Nucleus accumbens (tissue), 56 donors: ENCODE data around the gene SLC6A11.

ENCODE experiments used
- DNase-seq, 56 donors: peaks; one replicate each; lab custom pipeline; 2025; lab: John Stamatoyannopoulos, UW

The SLC6A11 gene

DNA sequence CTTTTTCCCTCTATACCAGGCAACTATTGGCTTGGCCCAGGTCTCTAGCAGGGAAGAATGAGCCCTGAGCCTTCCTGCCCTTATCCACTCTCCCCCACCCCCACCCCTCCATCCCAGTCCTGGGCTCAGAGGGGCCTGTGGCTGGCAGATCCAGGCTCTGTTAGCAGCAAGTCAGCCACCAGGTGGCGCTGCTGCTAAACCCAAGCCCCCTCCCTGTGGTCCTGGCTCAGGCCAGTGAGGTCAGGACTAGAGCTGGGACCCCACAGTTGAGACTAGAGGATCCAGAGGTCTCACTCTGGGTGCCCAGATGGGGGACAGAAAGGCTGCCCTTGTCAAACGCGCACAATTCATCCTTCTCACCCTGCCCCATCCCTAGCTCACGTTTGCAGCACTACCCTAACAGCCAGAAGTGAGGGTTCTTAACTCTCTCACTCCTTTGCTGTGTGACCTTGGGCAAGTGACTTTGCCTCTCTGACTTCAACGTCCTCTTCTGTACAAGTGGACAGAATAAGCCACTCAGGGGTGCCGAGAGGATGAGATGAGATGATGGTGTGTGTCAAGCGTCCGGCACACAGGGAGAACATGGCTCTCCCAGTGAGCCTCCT is 129.8 kb downstream of the SLC6A11 start:
- peak in 48 of 56 donors; percentile 29 to 84 (median 57) for DNase-seq

DNA sequence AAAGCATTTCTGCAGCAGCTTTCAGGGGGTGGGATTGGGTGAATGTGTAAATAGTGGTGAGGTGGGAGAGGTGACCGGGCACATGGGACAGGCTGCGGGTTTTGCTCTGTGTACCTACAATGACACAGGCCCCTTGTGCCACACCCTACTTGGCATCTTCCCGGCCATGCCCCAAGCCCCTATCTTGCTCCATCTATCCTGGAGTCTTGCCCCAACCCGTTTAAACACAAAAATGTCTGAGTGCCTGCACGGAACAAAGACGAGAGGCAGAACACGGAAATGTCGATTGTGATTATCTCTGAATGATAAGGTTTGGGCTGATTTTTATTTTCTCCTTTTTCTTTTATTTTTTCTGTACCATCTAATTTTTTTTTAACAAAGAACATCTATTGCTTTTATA is 130.5 kb downstream of the SLC6A11 start:
- DNase-seq, result no peak

DNA sequence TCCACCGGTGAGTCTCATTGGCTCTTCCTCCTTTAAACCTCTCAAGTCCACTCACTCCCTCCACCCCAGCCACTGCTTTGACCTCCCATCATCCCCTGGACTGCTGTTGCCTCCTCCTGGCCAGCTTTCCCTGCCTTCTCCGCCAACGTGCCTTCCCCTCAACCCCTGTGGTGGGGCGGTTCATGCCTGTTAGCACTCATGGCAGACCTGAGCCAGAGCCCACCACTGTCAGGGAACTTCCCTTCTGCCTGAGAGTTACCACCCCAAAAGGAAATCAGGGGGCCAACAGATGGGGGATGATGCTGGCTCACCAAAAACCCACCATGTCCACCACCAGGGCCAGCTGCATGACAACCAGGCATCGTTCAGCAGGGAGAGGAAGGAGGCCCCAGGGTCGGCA is 132.3 kb downstream of the SLC6A11 start:
- no peak for DNase-seq

DNA sequence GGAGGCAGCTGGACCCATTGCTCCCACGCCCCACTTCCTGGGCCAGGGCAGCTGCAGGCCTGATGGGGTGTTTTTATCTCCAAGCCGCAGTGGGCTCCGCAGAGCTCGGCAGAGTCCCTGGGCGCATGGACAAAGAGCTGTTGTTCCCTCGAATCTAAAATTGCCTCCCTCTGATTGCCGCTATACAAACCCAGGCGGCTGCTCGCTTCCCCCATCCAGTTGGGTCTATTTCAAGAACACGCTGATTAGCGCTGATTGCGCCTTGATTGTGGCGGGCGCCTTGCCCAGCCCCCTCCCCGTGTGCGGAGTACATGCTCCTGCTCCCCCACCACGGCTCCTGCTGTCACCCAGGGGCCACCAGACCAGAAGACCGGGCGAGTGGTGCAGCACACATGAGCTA is 133.2 kb downstream of the SLC6A11 start:
- peak in 49 of 56 donors; percentile 24 to 84 (median 64) for DNase-seq

DNA sequence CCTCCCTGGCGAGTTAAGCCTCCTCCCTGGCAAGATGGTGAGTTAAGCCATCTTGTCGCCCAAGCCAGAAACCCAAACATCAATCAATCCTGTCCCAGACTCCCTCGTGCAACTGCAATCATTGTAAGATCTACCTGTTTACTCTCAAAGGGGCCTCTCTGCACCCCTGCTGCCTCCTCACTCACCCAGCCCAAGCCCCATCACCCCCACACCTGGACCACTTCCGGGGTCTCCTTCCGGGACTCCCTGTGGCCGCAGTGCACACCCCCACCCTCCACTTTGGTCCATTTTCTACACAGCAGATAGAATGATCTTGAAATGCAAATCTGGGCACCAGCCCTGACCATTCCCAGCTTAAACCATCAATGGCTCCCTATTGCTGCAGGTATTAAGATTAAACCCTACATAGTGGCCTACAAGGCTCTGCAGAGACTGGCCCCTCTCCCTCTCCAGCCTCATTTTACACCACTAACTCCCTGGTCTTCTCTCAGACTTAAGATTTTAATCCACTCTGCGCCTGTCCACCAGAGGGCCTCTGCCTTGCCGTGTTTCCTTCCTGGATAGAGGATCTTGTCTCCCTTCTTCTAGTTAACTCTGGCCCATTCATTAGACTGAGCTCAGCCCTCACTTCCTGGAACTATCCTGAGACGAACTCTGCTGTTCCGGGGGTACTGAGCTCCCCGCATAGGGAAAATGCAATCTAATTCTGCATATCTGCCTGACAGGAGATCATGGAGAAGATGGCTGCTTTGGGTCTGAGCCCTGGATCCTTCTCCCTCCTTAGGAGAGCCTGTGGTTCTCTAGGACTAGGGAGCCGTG is 134.7 kb downstream of the SLC6A11 start:
- peak in 35 of 56 donors; percentile 11 to 77 (median 36) for DNase-seq

DNA sequence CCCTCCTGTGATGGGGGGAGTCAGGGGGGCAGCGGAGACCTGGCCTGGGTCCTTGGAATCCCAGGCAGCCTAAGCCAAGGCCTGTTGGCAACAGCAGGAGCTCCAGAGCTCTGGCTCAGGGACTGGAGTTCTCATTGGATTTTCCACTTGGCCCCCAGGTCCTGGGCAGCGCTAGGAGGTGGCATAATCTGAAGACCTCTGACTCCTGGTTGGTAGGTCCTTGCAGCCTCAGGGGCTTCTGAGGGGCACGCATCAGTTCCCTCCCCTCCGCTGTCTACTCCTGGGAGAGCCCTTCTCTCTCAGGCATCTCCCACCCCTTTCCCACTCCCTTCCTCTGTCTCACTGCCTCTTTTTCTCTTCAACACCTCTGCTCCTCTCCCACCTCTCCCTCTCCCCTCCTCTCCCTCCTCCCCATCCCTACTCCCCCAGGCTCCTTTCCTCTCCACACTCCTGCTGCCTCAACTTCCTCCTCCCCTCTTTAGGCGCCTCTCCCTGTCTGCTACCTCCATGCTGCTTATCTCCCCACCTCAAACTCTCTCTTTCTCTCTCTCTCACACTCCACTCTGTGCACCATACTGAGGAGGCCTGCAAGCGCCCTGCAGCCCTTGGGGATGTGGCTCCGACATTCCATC is 135.4 kb downstream of the SLC6A11 start:
- peak in 4 of 56 donors; percentile 13 to 50 (median 31) for DNase-seq

DNA sequence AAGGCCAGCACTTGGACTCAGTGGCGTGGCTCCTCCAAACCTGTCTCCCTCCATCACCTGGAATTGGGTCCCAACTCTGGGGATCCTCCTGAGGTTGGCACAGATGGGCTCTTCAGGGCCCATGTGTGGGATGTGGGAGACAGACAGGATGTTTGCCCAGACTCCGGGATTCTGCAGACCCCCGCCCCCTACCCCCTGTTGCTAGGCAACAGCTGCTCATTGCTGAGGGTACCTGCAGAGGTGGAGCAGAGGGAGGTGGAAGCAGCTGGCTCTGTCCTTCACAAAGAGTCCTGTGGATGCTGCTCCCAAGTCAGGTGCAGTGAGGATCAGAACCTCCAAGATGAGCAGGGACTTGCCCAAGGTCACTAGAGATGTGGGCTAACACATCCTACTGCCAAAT is 136.5 kb downstream of the SLC6A11 start:
- DNase-seq, result no peak

DNA sequence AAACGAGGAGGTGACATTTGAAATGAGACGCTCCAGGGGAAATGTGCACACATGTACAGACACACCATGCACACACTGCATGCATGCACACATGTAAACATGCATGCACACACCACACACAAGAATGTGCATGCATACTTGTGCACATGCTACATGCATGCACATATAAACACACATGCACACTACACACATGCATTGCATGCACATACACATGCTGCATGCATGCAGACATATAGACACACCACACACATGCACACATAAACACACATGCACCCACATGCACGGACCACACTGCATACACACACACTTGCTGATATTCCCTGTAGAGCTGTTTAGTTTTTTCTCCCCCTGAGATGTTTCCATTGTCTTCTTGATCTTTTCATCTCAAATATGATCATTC is 138.7 kb downstream of the SLC6A11 start:
- DNase-seq, result no peak

DNA sequence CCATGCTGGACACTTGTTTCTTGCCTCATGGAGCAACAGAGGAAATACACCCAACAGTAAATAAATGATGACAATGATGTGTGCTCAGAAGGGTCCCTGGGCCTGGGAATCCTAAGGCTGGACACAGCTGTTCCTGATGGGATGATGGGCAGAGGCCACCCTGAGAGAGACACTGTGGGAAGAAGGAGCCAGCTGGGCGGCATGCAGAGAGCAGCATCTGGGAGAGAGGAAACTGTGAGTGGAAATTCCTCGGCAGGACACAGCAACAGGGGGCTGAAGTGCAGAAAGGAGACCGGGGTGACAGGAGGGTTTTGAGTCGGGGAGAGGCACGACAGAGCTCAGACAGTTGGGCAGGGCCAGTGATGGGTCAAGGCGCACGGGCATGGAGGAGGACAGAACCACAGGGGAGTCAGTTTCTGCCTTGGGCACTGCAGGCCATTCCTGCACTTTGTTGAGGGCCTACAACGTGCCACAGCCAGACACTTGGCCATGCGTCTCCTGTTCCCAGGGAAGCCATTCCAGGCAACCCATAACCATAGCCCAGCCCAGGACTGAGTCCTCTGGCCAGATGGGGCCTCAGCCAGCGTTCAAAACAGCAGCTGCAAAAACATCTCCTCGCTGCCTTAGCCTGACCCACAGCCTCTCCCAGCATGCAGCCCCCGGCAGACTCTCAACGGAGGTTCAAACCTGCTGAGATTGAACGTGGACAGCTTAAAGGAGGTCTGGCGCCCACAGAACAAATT is 139.9 kb downstream of the SLC6A11 start:
- DNase-seq, result peak in 5 of 56 donors; percentile 14 to 19 (median 17)

DNA sequence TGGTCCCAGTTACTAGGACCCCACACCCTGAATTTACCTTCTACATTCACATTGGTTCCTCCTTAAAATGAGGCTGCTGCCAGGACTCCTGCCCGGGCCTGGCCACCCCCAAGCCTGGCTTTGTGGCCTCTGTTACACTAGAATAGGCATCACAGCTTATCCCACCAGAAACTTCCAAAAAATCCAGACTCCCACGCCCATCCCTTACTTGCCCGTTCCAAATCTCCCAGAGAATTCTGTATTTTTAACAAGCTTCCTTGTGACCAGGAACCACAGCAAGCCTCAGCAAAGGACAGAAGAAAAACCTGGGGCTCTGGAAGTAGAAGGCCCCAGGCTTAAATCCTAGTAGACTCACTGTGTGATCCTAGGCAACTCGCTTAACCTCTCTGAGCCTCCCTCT is 140.5 kb downstream of the SLC6A11 start:
- no peak for DNase-seq

DNA sequence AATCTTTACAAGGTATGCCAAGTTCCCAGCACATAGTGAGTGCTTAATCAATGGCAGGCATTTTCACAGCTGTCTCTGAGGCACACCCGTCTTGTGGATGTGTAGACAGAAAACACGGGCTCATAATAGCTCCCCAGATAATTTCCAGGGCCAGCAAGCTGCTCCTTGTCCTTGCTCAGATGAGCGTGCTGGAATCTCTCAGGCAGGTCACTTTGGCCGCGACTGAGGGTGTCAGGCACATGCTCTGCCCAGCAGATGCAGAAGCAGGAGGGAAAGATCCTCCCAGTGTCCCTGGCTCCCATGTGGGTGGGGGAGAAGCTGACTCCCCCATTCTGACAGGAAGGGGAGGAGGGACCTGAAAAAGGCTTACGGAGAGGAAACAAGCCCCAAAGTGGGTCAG is 141.0 kb downstream of the SLC6A11 start:
- no peak for DNase-seq

DNA sequence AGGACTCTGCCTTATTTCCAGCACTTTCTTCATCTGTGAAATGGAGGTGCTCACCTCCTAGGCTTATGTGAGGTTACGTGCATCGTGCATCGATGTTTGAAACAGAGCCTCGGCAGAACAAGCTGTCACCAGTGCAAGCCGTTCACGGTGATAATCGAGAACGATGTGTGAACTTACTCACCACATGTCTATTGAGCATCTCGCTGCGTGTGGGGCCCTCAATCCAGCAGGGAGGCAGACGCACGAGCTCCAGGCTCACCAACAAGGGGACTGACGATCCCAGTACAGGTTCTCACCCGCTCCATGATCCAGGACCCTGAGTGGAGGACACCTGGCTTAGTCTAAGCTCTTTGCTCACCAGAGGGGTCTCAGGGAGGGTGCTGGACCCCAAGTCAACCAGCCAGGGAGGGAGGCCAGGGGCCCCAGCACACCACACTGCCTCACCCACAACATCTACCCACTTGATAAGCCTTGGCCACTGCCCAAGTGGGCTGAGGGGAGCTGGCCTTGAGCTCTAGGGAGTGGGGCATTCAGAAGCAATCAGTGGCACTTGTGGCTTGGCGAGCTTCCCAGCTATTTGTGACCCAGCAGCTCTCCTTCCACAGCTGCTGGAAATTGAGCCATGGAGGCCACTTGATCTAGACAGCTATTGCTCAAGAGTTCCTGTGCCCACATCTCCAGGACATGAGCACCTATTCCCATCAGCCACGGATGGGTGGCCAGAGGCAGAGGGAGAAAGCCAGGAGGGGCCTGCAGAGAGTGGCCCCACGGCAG is 142.1 kb downstream of the SLC6A11 start:
- DNase-seq, result peak in 10 of 56 donors; percentile 18 to 45 (median 26)

DNA sequence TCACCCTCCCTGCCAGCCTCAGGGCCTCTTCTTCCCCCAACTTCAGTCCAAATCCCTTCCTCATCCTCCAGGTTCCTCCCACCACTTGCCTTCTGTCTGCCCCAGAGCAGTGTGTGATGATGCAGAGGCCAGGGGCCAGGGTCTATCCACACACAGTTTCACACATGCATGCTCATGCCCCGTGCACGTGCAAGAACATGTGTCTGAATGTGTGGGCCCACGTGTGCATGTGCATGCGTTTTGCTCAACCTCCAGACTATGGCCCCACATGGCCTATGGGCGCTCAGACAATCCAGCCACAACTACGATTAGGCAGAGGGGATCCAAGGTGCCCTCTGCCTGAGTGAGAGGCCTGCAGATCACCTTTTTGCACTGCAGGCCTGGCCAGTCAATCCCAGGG is 144.2 kb downstream of the SLC6A11 start:
- no peak for DNase-seq

DNA sequence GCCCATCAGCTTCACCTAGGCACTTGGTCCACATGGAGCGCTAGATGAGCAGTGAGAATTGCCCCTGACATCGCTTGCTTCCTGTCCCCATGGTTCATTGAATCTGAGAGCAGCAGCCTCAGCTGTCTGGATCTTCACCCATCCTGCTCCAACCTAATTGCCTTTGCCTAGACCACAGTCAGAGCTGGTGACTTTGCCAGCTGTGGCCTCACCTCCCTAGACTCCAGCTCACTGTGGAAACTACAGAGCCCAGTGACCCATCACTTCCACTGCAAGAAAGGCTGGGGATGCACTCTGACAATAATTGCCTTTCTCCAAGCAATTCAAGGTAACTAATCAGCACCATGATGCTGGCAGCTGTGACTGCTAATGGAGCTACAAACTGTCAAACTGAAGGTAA is 145.9 kb downstream of the SLC6A11 start:
- peak in 4 of 56 donors; percentile 6 to 47 (median 40) for DNase-seq

DNA sequence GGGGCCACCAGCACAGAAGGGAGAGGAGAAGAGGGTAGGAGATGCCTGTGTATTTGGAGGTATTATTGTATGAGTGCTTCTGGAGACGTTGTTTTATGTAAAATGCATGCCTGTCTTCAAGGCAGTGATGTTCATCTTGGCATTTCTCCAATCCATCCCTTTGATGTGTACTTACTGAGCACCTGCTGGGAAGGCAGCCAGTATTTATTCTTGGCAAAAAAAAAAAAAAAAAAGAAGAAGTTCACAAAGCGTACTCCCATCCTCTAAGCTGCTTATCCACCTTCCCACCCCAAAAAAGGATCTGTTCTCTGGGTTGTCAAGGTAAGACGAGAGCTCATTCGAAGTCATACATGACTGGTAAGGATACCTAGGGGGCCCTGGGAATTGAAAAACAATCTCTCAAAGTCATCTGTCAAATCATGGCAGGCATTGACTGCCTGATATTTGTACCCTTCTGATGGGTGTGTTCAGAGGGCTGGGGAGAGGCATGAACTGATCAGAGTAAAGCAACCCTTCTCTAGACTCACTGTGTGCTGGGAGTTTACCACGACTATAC is 146.5 kb downstream of the SLC6A11 start:
- DNase-seq, result peak in 6 of 56 donors; percentile 19 to 46 (median 37)

DNA sequence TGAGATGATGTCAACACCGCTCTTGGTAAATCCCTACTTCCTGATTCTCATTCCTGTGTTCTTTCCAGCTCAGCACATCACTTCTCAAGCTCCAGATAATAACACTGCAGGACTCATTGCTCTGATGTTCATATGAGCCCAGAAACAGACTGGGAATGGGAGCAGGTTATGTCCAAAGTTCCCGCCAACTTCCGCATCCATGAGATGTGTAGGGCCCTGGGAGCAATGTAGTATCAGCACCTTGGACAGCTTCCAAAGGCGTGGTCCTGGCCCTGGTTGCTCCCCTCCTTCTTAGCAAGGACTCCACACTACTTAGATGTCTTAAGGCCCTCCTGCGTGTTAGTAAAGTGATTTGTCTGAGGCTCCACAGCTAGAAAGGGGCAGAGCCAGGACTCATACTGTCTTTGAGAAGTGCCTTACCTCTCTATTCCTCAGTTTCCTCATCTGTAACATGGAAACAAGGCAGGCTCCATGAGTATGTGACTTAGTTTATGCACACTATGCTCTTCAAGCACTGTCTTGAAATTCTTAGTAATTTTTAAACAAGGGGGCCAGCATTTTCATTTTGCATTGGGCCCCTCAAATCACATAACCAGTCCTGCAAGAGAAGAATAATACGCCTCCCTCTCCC is 148.6 kb downstream of the SLC6A11 start:
- no peak for DNase-seq

DNA sequence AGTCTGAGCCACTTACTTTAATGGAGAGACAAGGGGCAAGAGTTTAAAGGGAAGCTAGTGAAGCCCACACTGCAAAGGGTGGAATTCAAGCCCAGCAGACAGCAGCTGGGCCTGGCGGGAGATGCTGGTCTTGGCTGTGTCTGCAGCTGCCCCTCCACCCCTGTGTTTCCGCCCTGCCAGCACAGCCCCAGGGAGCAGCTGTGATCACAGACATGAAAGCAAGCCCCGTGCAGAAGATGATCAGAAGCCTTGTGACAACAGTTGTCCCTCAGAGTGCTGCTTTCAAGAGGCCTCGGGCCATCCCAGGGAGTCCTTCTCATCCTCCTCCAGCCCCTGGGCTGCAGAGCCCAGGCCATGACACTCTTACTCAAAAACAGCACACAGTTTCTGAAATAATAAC is 152.4 kb downstream of the SLC6A11 start:
- DNase-seq, result peak in 46 of 56 donors; percentile 21 to 76 (median 54)

DNA sequence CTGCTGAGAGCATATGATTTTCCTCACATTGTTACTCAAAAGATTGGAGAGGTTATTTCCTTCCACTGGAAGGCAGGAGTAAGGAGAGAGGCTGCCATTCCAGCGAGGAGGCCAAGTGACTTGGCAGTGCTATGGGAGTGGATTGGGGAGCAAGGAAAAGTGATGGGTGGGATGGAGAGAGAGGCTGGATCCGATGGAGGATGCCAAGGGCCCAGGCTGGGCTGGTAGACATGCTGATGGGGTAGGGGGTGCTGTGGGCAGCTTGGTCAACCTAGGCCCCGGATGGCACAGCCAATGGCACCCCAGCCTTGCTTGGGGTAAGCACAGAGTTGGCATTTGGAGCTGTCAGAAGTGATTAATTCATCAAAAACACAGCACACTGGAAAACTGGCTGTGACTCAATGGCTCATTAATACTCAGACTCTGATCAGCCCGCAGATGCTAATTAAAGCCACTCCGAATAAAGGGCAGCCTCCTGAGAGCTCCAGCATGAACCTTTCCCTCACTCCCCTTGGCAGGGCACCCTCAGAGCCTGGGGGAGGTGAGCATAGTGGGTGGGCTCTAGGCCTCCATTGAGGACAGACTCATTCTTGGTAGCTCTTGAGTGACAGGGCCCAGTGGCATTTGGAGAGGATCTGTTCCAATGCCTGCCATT is 154.4 kb downstream of the SLC6A11 start:
- peak in 17 of 56 donors; percentile 16 to 71 (median 37) for DNase-seq
